Trophoblast cell (in vitro differentiated cells and primary cell): ENCODE results near the gene SCN2A.
A peak's percentile ranks its signal among the peaks of the same experiment; 100 is the strongest.

Experiments used
- DNase-seq, 2 donors: peaks; one replicate each; pipeline ENCODE4 v3.0.0-alpha.2; 2016
- H2AFZ ChIP-seq: 2 replicates; pipeline ENCODE4 v1.6.1; 2013; ENCODE audit warnings: low read length, moderate library complexity, mild to moderate bottlenecking; ENCODE audit not compliant: insufficient read depth, poor library complexity
- H2AK5ac ChIP-seq: 2 replicates; pipeline ENCODE4 v1.6.1; 2013; ENCODE audit warnings: mild to moderate bottlenecking, low read length
- H2BK120ac ChIP-seq: 2 replicates; pipeline ENCODE4 v1.6.1; 2013; ENCODE audit warnings: low read length, mild to moderate bottlenecking, moderate library complexity; ENCODE audit not compliant: insufficient read depth, poor library complexity
- H2BK12ac ChIP-seq: 2 replicates; pipeline ENCODE4 v1.6.1; 2013; ENCODE audit warnings: mild to moderate bottlenecking, low read length, moderate library complexity
- H2BK5ac ChIP-seq: 2 replicates; pipeline ENCODE4 v1.6.1; 2013; ENCODE audit warnings: low read length, low read depth, moderate library complexity, mild to moderate bottlenecking; ENCODE audit not compliant: poor library complexity
- H3K14ac ChIP-seq: 2 replicates; pipeline ENCODE4 v1.6.1; 2013; ENCODE audit warnings: mild to moderate bottlenecking, low read length
- H3K18ac ChIP-seq: 2 replicates; pipeline ENCODE4 v1.6.1; 2013; ENCODE audit warnings: mild to moderate bottlenecking, low read length
- H3K23ac ChIP-seq: 2 replicates; pipeline ENCODE4 v1.6.1; 2013; ENCODE audit warnings: low read length
- H3K27ac ChIP-seq: 2 replicates; pipeline ENCODE4 v1.5.1; 2013; ENCODE audit warnings: low read depth, mild to moderate bottlenecking, inconsistent platforms, low read length, moderate library complexity
- H3K27me3 ChIP-seq: 2 replicates; pipeline ENCODE4 v1.6.1; 2013; ENCODE audit warnings: inconsistent platforms, mild to moderate bottlenecking, low read length, moderate library complexity; ENCODE audit not compliant: insufficient read depth
- H3K36me3 ChIP-seq, 2 experiments: 1 replicate in 1 of 2; 2 replicates in 1 of 2; pipeline ENCODE4 v1.6.1; 2013; ENCODE audit warnings: low read length in 2 of 2, mild to moderate bottlenecking in 2 of 2, moderate library complexity in 1 of 2; ENCODE audit not compliant: insufficient read depth in 2 of 2, control insufficient read depth in 1 of 2
- H3K4ac ChIP-seq: 2 replicates; pipeline ENCODE4 v1.6.1; 2013; ENCODE audit warnings: low read depth, mild to moderate bottlenecking, low read length, moderate library complexity
- H3K4me1 ChIP-seq, 2 experiments: 1 replicate in 1 of 2; 2 replicates in 1 of 2; pipeline ENCODE4 v1.6.1; 2013; ENCODE audit warnings: low read length in 2 of 2, mild to moderate bottlenecking in 2 of 2, moderate library complexity in 1 of 2; ENCODE audit not compliant: insufficient read depth in 2 of 2, control insufficient read depth in 1 of 2
- H3K4me2 ChIP-seq: 2 replicates; pipeline ENCODE4 v1.6.1; 2013; ENCODE audit warnings: inconsistent platforms, mild to moderate bottlenecking, low read length, moderate library complexity
- H3K4me3 ChIP-seq: 2 replicates; pipeline ENCODE4 v1.5.1; 2013; ENCODE audit warnings: mild to moderate bottlenecking, low read depth, low read length, inconsistent platforms
- H3K79me1 ChIP-seq: one replicate; pipeline ENCODE4 v1.6.1; 2013; ENCODE audit warnings: low read length
- H3K79me2 ChIP-seq: 2 replicates; pipeline ENCODE4 v1.6.1; 2013; ENCODE audit warnings: low read length, mild to moderate bottlenecking; ENCODE audit not compliant: control insufficient read depth, insufficient read depth, poor library complexity
- H3K9ac ChIP-seq: 2 replicates; pipeline ENCODE4 v1.6.1; 2013; ENCODE audit warnings: mild to moderate bottlenecking, low read length
- H3K9me3 ChIP-seq: 2 replicates; pipeline ENCODE4 v1.6.1; 2013; ENCODE audit warnings: low read depth, mild to moderate bottlenecking, control low read depth, inconsistent platforms, low read length; ENCODE audit not compliant: insufficient read depth
- H4K12ac ChIP-seq: 2 replicates; pipeline ENCODE4 v1.6.1; 2013; ENCODE audit warnings: low read depth, mild to moderate bottlenecking, low read length, moderate library complexity
- H4K8ac ChIP-seq: 2 replicates; pipeline ENCODE4 v1.6.1; 2013; ENCODE audit warnings: low read depth, mild to moderate bottlenecking, low read length, moderate library complexity
- H4K91ac ChIP-seq: one replicate; pipeline ENCODE4 v1.6.1; 2013; ENCODE audit warnings: low read depth, mild to moderate bottlenecking, low read length, moderate library complexity
- WGBS: extraction: QIAGEN DNeasy Blood & Tissue Kit; methylation state at CpG from one replicate; pipeline ENCODE4 v1.1.7; 2013; ENCODE audit warnings: missing lambda C conversion rate; ENCODE audit not compliant: insufficient read length, insufficient coverage; ENCODE audit errors: extremely low coverage; 5-methylcytosine and 5-hydroxymethylcytosine counted together

Gene SCN2A

DNA sequence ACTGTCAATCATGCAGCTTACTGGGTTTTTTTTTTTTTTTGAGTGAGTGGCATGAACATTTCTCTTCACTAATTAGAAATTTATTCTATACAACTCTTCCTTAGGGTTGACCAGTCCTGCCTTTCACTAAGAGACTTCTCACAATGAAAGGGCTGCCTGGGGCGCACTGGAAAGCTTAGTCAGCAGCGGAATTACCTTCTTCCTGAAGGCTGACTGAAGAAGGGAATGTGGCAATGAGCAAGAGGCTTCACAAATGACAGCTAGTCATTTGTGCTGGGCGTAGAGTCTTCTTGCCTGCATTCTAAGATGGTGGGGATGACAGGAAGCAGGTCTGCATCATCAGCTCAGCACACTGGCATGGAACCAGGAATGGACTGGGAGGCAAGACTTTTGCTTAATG, 19.7 kb upstream of the SCN2A start:
- Histone ChIP-seq H4K12ac (no peak overlapping the region), H4K91ac (no peak overlapping the region), H3K14ac (no peak overlapping the region), H3K18ac (no peak overlapping the region), H3K4me1 (no peaks in the 10 kb centered on the region), H3K4me2 (no peak overlapping the region), H3K4me3 (no peak overlapping the region), H2BK5ac (no peak overlapping the region), H3K9me3 (no peaks in the 10 kb centered on the region), H3K79me2 (no peaks in the 10 kb centered on the region), H2BK12ac (no peak overlapping the region), H3K23ac (no peak overlapping the region), H3K27me3 (no peaks in the 10 kb centered on the region), H4K8ac (no peak overlapping the region), H3K9ac (no peak overlapping the region), H2BK120ac (no peak overlapping the region), H2AFZ (no peak overlapping the region), H3K27ac (no peak overlapping the region), H3K36me3 (no peaks in the 10 kb centered on the region), H3K4ac (no peak overlapping the region), H3K79me1 (no peaks in the 10 kb centered on the region), H2AK5ac (no peak overlapping the region)
- DNase-seq = peak; percentile 22 to 33
- WGBS = no CpG with 5 or more reads among the region's 3 CpGs

DNA sequence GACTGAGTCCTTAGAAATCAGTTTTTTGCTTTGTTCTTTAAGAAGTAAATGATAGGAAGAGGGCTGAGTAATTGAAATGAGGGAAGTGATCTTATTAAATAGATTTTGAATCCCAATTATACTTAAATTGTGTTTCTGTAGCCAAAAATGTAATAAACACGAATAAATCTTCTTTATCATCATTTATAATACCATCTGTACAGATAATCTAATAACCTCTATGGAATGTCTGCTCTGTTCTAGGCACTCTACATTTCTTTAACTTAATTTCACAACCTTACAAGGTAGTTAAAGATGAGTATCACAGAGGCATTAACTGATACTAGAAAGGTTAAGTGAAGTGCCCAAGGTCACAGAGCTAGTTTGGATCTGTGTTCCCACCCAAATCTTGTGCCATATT, 14.3 kb upstream of the SCN2A start:
- no peak overlapping the region for H3K4me3 ChIP-seq
- H3K9ac ChIP-seq = no peak overlapping the region
- H3K18ac ChIP-seq = no peak overlapping the region
- no peak overlapping the region for H3K23ac ChIP-seq
- no peaks in the 10 kb centered on the region for H3K4me1 ChIP-seq
- H3K27ac ChIP-seq = no peak overlapping the region
- H2BK12ac ChIP-seq = no peak overlapping the region
- H3K4me2 ChIP-seq = no peak overlapping the region
- no peak overlapping the region for H4K12ac ChIP-seq
- no CpG with 5 or more reads among the region's 1 CpG for WGBS
- no peak overlapping the region for H4K91ac ChIP-seq
- no peak overlapping the region for H2BK120ac ChIP-seq
- no peak overlapping the region for H2AFZ ChIP-seq
- no peaks in the 10 kb centered on the region for H3K36me3 ChIP-seq
- H4K8ac ChIP-seq = no peak overlapping the region
- H3K4ac ChIP-seq = no peak overlapping the region
- H3K9me3 ChIP-seq = no peaks in the 10 kb centered on the region
- H2AK5ac ChIP-seq = no peak overlapping the region
- no peaks in the 10 kb centered on the region for H3K27me3 ChIP-seq
- no peaks in the 10 kb centered on the region for H3K79me2 ChIP-seq
- H2BK5ac ChIP-seq = no peak overlapping the region
- H3K79me1 ChIP-seq = no peaks in the 10 kb centered on the region
- H3K14ac ChIP-seq = no peak overlapping the region
- DNase-seq = no peak

DNA sequence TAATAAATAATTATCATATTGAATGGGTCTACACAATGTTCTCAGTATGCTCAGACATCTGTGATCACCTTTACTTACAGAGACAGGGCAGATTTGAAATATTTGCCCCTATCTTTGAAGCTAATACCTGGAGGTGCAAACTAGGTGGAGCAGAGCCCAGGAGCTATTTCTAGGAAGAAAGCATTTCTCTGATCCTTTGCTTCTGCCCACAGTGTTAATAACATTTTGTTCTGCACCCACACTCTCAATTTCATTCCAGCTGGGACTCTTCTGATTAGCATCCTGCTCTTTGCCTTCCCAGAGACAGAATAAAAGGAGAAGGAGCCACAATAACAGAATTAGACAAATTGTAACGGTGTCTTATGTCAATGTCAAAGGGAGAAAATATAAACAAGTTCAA, 11.6 kb upstream of the SCN2A start:
- no peak overlapping the region for H2AFZ ChIP-seq
- H3K18ac ChIP-seq = no peak overlapping the region
- no peak overlapping the region for H3K9ac ChIP-seq
- H3K4me2 ChIP-seq = no peak overlapping the region
- no peak overlapping the region for H3K23ac ChIP-seq
- H2BK12ac ChIP-seq = no peak overlapping the region
- H3K4ac ChIP-seq = no peak overlapping the region
- DNase-seq = no peak
- WGBS = no CpG with 5 or more reads among the region's 1 CpG
- no peaks in the 10 kb centered on the region for H3K79me2 ChIP-seq
- no peaks in the 10 kb centered on the region for H3K4me1 ChIP-seq
- no peak overlapping the region for H2AK5ac ChIP-seq
- H3K14ac ChIP-seq = no peak overlapping the region
- H2BK5ac ChIP-seq = no peak overlapping the region
- no peak overlapping the region for H3K27ac ChIP-seq
- no peak overlapping the region for H4K8ac ChIP-seq
- no peaks in the 10 kb centered on the region for H3K36me3 ChIP-seq
- H4K91ac ChIP-seq = no peak overlapping the region
- no peaks in the 10 kb centered on the region for H3K9me3 ChIP-seq
- no peak overlapping the region for H4K12ac ChIP-seq
- H3K4me3 ChIP-seq = no peak overlapping the region
- no peaks in the 10 kb centered on the region for H3K79me1 ChIP-seq
- no peak overlapping the region for H2BK120ac ChIP-seq
- no peaks in the 10 kb centered on the region for H3K27me3 ChIP-seq

DNA sequence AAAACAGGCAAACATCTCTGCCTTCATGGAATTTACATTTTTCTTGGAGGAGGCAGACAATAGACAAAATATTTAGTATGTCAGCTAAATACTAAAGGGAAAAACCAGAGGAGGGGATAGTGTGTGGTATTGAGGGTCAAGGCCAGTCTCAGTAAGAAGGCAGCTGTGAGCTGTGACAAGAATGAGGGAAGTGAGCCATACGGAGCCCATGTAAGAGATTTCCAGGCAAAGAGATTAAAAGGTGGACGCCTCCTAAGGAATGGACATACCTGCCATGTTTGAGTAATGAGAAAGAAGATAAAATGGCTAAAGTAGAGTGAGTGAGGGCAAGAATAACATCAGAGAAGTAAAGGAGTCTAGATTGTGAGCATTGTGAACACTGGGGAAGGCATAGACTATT, 2.2 kb upstream of the SCN2A start:
- Histone ChIP-seq H3K4ac (no peak overlapping the region), H3K27me3 (no peaks in the 10 kb centered on the region), H3K14ac (no peak overlapping the region), H2BK5ac (no peak overlapping the region), H3K27ac (no peak overlapping the region), H2BK120ac (no peak overlapping the region), H3K4me1 (no peaks in the 10 kb centered on the region), H3K4me2 (no peak overlapping the region), H4K8ac (no peak overlapping the region), H3K79me1 (no peaks in the 10 kb centered on the region), H3K36me3 (no peaks in the 10 kb centered on the region), H2AFZ (no peak overlapping the region), H3K9ac (no peak overlapping the region), H3K18ac (no peak overlapping the region), H2AK5ac (no peak overlapping the region), H4K91ac (no peak overlapping the region), H4K12ac (no peak overlapping the region), H2BK12ac (no peak overlapping the region), H3K4me3 (no peak overlapping the region), H3K79me2 (no peaks in the 10 kb centered on the region), H3K23ac (no peak overlapping the region), H3K9me3 (no peaks in the 10 kb centered on the region)
- DNase-seq = peak; percentile 58 to 68
- no CpG with 5 or more reads among the region's 2 CpGs for WGBS
